HCT116 (cell line): Measurements from ENCODE around the gene TNNC1. TPM values are rescaled to one million over a fixed set of nuclear protein-coding genes. Genes with fewer than 3 reads are reported as not detected.

Source experiments
- ATAC-seq: fragments of 200-7000 bp; cut with Tn5 transposase; 2 replicates; pipeline ENCODE4 v1.9.1; 2020; ENCODE audit warnings: mild to moderate bottlenecking, moderate library complexity
- BruUV-seq: library from RNA; stranded (reverse); fragments of 400-500 nt; replicated peaks from 2 replicates; lab custom pipeline; 2021; lab: Mats Ljungman, UMichigan
- CTCF ChIA-PET: fragments of 300-600 bp; sonication (Branson Sonifier 250); formaldehyde crosslinking; loops from one replicate; lab custom pipeline; 2021; ENCODE audit warnings: antibody characterized with exemption; lab: Charles Lee
- POLR2A ChIA-PET: fragments of 300-600, 350-600 bp; sonication (Branson Sonifier 250); formaldehyde crosslinking; loops from one replicate; lab custom pipeline; 2021; ENCODE audit warnings: antibody characterized with exemption; lab: Charles Lee
- RAD21 ChIA-PET, 2 experiments: fragments of 300-600 bp; sonication (Branson Sonifier 250); formaldehyde crosslinking; loops; one replicate each; lab custom pipeline; 2023; ENCODE audit warnings: low total read pairs in 2 of 2; ENCODE audit not compliant: uncharacterized antibody in 2 of 2, unreplicated experiment in 2 of 2, low non-redundant PET in 1 of 2; lab: Charles Lee
- DNase-seq: peaks from one replicate; pipeline ENCODE4 v3.0.0-alpha.2; 2010; ENCODE audit warnings: low read depth, low spot score
- H2AFZ ChIP-seq: fragments of 200-600 bp; shearing (Covaris generic), sonication (generic); 2 replicates; pipeline ENCODE4 v1.6.1; 2017; ENCODE audit warnings: low read depth, mixed run types, mixed read lengths, antibody characterized with exemption, low read length; ENCODE audit not compliant: poor library complexity, severe bottlenecking
- H3K27ac ChIP-seq: 2 replicates; pipeline ENCODE4 v1.5.1; 2012; ENCODE audit warnings: low read depth, low read length
- H3K27me3 ChIP-seq: fragments of 200-600 bp; sonication (generic); 2 replicates; pipeline ENCODE4 v1.6.1; 2016; ENCODE audit warnings: mixed run types, low read length, mixed read lengths; ENCODE audit not compliant: insufficient read depth
- H3K36me3 ChIP-seq, 2 experiments: fragments of 200-500 bp in 1 of 2; fragments of 200-600 bp in 1 of 2; sonication (Bioruptor generic) in 1 of 2; sonication (generic) in 1 of 2; 2 replicates each; pipeline versions ENCODE4 v1.5.1 to v1.6.1; 2014 to 2016; ENCODE audit warnings: low read length in 2 of 2, inconsistent platforms in 1 of 2, mixed read lengths in 1 of 2, mixed run types in 1 of 2; ENCODE audit not compliant: insufficient read depth in 2 of 2, control insufficient read depth in 1 of 2
- H3K4me1 ChIP-seq, 2 experiments: fragments of 200-600 bp in 1 of 2; sonication (generic) in 1 of 2; 2 replicates each; pipeline versions ENCODE4 v1.5.1 to v1.6.1; 2012 to 2017; ENCODE audit warnings: low read length in 2 of 2, inconsistent platforms in 1 of 2, mild to moderate bottlenecking in 1 of 2, mixed read lengths in 1 of 2, mixed run types in 1 of 2, moderate library complexity in 1 of 2; ENCODE audit not compliant: insufficient read depth in 2 of 2, control insufficient read depth in 1 of 2
- H3K4me2 ChIP-seq: fragments of 200-600 bp; sonication (generic); 2 replicates; pipeline ENCODE4 v1.6.1; 2017; ENCODE audit warnings: mixed run types, low read length, mixed read lengths
- H3K4me3 ChIP-seq, 2 experiments: fragments of 200-600 bp in 1 of 2; sonication (generic) in 1 of 2; replicated peaks in 1 of 2; 2 replicates each; pipeline ENCODE4 v1.5.1; 2011 to 2016; ENCODE audit warnings: low read length in 2 of 2, control low read depth in 1 of 2, low read depth in 1 of 2, mild to moderate bottlenecking in 1 of 2, mixed read lengths in 1 of 2, mixed run types in 1 of 2
- H3K79me2 ChIP-seq: fragments of 200-600 bp; sonication (generic); 2 replicates; pipeline ENCODE4 v1.6.1; 2017; ENCODE audit warnings: mild to moderate bottlenecking, mixed run types, low read length, moderate library complexity, mixed read lengths; ENCODE audit not compliant: insufficient read depth
- H3K9ac ChIP-seq: fragments of 200-600 bp; sonication (generic); 2 replicates; pipeline ENCODE4 v1.6.1; 2016; ENCODE audit warnings: low read length, mixed read lengths
- H3K9me2 ChIP-seq: fragments of 200-600 bp; sonication (generic), shearing (Covaris generic); 2 replicates; pipeline ENCODE4 v1.6.1; 2017; ENCODE audit warnings: mixed run types, mild to moderate bottlenecking, moderate library complexity; ENCODE audit not compliant: insufficient read depth
- H3K9me3 ChIP-seq, 2 experiments: fragments of 200-500 bp in 1 of 2; fragments of 200-600 bp in 1 of 2; sonication (Bioruptor generic) in 1 of 2; sonication (generic) in 1 of 2; 2 replicates each; pipeline ENCODE4 v1.6.1; 2014 to 2017; ENCODE audit warnings: low read length in 2 of 2, mixed read lengths in 2 of 2, inconsistent platforms in 1 of 2, low read depth in 1 of 2, mild to moderate bottlenecking in 1 of 2, mixed run types in 1 of 2, moderate library complexity in 1 of 2; ENCODE audit not compliant: control insufficient read depth in 1 of 2, insufficient read depth in 1 of 2
- H4K20me1 ChIP-seq: fragments of 200-600 bp; sonication (generic), shearing (Covaris generic); 2 replicates; pipeline ENCODE4 v1.6.1; 2017; ENCODE audit warnings: mixed run types, mild to moderate bottlenecking, moderate library complexity; ENCODE audit not compliant: insufficient read depth
- CEBPB ChIP-seq: IDR thresholded peaks from 2 replicates; pipeline ENCODE4 v1.6.1; 2012; ENCODE audit warnings: low read depth
- EGR1 ChIP-seq: IDR thresholded peaks from 2 replicates; pipeline ENCODE4 v1.6.1; 2012; ENCODE audit warnings: low read depth
- ELF1 ChIP-seq: IDR thresholded peaks from 2 replicates; pipeline ENCODE4 v1.6.1; 2012; ENCODE audit warnings: low read depth, borderline replicate concordance
- EZH2 ChIP-seq: fragments of 200-600 bp; sonication (generic); IDR thresholded peaks from 2 replicates; pipeline ENCODE4 v1.6.1; 2017; ENCODE audit warnings: antibody characterized with exemption, mixed run types
- EZH2phosphoT487 ChIP-seq: fragments of 200-600 bp; IDR thresholded peaks from 2 replicates; pipeline ENCODE4 v1.6.1; 2018; ENCODE audit warnings: antibody characterized with exemption, borderline replicate concordance
- FOSL1 ChIP-seq: IDR thresholded peaks from 2 replicates; pipeline ENCODE4 v1.6.1; 2012; ENCODE audit warnings: low read depth
- JUND ChIP-seq: IDR thresholded peaks from 2 replicates; pipeline ENCODE4 v1.6.1; 2012
- POLR2A ChIP-seq: IDR thresholded peaks from 2 replicates; pipeline ENCODE4 v1.7.0; 2011; ENCODE audit warnings: borderline replicate concordance; ENCODE audit not compliant: insufficient read depth, insufficient read length; ENCODE audit errors: extremely low read depth
- POLR2AphosphoS5 ChIP-seq: IDR thresholded peaks from 2 replicates; pipeline ENCODE4 v1.6.1; 2011; ENCODE audit warnings: mild to moderate bottlenecking, low read depth, low read length, moderate library complexity
- RAD21 ChIP-seq: IDR thresholded peaks from 2 replicates; pipeline ENCODE4 v1.6.1; 2012; ENCODE audit warnings: low read depth, mild to moderate bottlenecking
- SIN3A ChIP-seq: IDR thresholded peaks from 2 replicates; pipeline ENCODE4 v1.6.1; 2012; ENCODE audit warnings: low read depth
- SP1 ChIP-seq: IDR thresholded peaks from 2 replicates; pipeline ENCODE4 v1.6.1; 2012; ENCODE audit warnings: low read depth
- SRF ChIP-seq: IDR thresholded peaks from 2 replicates; pipeline ENCODE4 v1.6.1; 2012; ENCODE audit warnings: low read depth
- TCF7L2 ChIP-seq: IDR thresholded peaks from 2 replicates; pipeline ENCODE4 v1.7.0; 2011; ENCODE audit warnings: borderline replicate concordance, inconsistent platforms; ENCODE audit not compliant: insufficient read depth, insufficient read length; ENCODE audit errors: extremely low read depth
- YY1 ChIP-seq: IDR thresholded peaks from 2 replicates; pipeline ENCODE4 v1.6.1; 2011; ENCODE audit warnings: low read length, low read depth, moderate library complexity, mild to moderate bottlenecking; ENCODE audit not compliant: insufficient replicate concordance; ENCODE audit errors: extremely low read depth
- ZNF274 ChIP-seq: fragments of 200-500 bp; sonication (Bioruptor generic); IDR thresholded peaks from 2 replicates; pipeline ENCODE4 v1.6.1; 2014; ENCODE audit warnings: mild to moderate bottlenecking, low read depth, low read length, inconsistent platforms
- intact Hi-C: fragments of 100-400 bp; cut with micrococcal nuclease; formaldehyde crosslinking; loops from 2 replicates; pipeline ENCODE4 v1.10.0; 2022
- total RNA-seq: library from RNA; stranded (reverse); gene quantifications from one replicate; pipeline ENCODE4 v1.2.1, GENCODE V29; 2021; ENCODE audit not compliant: unreplicated experiment
- TF ChIP-seq, protein P1 (sequence below): IDR thresholded peaks from 2 replicates; pipeline ENCODE4 v1.6.1; 2012
- TF ChIP-seq, protein P2 (sequence below), 3 experiments: fragments of 200-600 bp in 1 of 3; sonication (generic) in 1 of 3; IDR thresholded peaks in 2 of 3; conservative IDR thresholded peaks in 1 of 3; 2 replicates each; pipeline ENCODE4 v1.5.1; 2012 to 2017; ENCODE audit warnings: low read depth in 2 of 3, low read length in 2 of 3, antibody characterized with exemption in 1 of 3, borderline replicate concordance in 1 of 3, control low read depth in 1 of 3, mild to moderate bottlenecking in 1 of 3, mixed read lengths in 1 of 3, mixed run types in 1 of 3, moderate library complexity in 1 of 3; ENCODE audit not compliant: insufficient read depth in 1 of 3

Gene TNNC1
- total RNA-seq, 1 experiment from 2014 or later = 2.2 TPM

DNA sequence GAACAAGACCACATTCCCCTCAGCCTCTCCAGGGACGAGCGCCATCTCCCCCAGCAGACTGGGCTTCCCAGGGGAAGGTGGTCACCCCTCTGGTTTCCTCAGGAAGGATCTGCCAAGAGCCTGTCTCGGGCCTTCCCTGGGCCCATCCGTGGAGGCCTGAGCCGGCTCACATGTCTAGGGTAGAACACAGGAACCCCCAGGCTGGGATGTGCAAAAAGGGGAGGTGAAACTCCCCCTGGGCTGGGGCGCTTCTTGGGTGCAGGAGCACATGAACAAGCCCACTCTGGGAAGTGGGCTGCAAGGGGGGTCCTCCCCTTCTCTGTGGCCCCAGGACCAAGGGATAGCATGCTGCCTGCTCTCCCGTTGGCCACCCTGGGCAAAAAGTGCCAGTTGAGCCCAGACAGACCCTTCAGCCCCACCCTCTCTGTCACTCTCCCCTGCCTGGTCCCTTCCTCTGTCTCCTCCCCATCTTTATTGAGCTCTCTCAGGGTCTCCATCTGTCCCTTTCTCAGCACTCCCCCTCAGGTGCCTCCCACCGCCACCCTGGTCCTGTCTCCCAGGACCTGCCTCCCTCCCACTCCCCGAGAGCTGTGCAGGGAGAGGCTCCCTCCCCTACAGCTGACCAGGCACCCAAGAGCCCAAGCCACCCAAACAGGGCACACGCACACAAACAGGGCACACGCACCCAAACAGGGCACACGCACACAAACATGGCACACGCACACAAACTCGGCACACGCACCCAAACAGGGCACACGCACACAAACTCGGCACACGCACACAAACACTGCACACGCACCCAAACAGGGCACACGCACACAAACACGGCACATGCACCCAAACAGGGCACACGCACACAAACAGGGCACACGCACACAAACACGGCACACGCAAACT, 9.8 kb downstream of the TNNC1 start:
- ChIA-PET RAD21 (interaction anchor here in 1 of 2 experiments (0.9 kb wide), 1 partner anchor 55 kb away, joined by 4 read pairs; no protein-coding TSS in a partner anchor), CTCF (no interaction called here), POLR2A (no interaction called here)
- no peaks in the 10 kb centered on the region for H3K9me2 ChIP-seq
- H4K20me1 ChIP-seq = no peaks in the 10 kb centered on the region
- peak overlapping the region; percentile 55; the same call in 1 of the 2 replicates for H3K27ac ChIP-seq
- TF ChIP-seq, protein P1, sequence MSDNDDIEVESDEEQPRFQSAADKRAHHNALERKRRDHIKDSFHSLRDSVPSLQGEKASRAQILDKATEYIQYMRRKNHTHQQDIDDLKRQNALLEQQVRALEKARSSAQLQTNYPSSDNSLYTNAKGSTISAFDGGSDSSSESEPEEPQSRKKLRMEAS = no peak
- no peak for TF ChIP-seq ELF1
- TF ChIP-seq FOSL1 = no peak
- TF ChIP-seq CEBPB = no peak
- no peak for TF ChIP-seq POLR2A
- TF ChIP-seq SRF = no peak
- no peak for TF ChIP-seq RAD21
- no peak for TF ChIP-seq EGR1
- no peak for TF ChIP-seq EZH2
- TF ChIP-seq TCF7L2 = no peak
- no peak for TF ChIP-seq SIN3A
- TF ChIP-seq SP1 = no peak
- TF ChIP-seq POLR2AphosphoS5 = no peak
- TF ChIP-seq, protein P2, sequence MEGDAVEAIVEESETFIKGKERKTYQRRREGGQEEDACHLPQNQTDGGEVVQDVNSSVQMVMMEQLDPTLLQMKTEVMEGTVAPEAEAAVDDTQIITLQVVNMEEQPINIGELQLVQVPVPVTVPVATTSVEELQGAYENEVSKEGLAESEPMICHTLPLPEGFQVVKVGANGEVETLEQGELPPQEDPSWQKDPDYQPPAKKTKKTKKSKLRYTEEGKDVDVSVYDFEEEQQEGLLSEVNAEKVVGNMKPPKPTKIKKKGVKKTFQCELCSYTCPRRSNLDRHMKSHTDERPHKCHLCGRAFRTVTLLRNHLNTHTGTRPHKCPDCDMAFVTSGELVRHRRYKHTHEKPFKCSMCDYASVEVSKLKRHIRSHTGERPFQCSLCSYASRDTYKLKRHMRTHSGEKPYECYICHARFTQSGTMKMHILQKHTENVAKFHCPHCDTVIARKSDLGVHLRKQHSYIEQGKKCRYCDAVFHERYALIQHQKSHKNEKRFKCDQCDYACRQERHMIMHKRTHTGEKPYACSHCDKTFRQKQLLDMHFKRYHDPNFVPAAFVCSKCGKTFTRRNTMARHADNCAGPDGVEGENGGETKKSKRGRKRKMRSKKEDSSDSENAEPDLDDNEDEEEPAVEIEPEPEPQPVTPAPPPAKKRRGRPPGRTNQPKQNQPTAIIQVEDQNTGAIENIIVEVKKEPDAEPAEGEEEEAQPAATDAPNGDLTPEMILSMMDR (IDR thresholded peaks at IDR 0.05 in 2 of 3, conservative IDR thresholded peaks at IDR 0.05 in 1 of 3; ENCODE audit: borderline replicate concordance in 1 of 3, insufficient read depth in 1 of 3, low read depth in 2 of 3, low read length in 2 of 3) = no peak
- TF ChIP-seq ZNF274 = no peak
- TF ChIP-seq YY1 = no peak
- TF ChIP-seq JUND = no peak
- no peak for TF ChIP-seq EZH2phosphoT487
- H3K4me1 ChIP-seq = peaks cover 2 to 17% of the 10 kb centered on the region in 2 experiments; a peak in 3 of 4 replicates
- H3K9ac ChIP-seq = peak overlapping the region; percentile 65
- peak overlapping the region; percentile 46 to 55 for H3K4me3 ChIP-seq
- no peaks in the 10 kb centered on the region for H3K79me2 ChIP-seq
- intact Hi-C loops = no loop called here
- H2AFZ ChIP-seq = no peak overlapping the region
- TSS peak; percentile 81 for BruUV-seq
- no peaks in the 10 kb centered on the region for H3K27me3 ChIP-seq
- DNase-seq (no peak), ATAC-seq (no peak)
- no peaks in the 10 kb centered on the region for H3K9me3 ChIP-seq
- no peaks in the 10 kb centered on the region for H3K36me3 ChIP-seq
- peak overlapping the region; percentile 82 for H3K4me2 ChIP-seq
